Peyer's patch (tissue), 4 donors: Measurements from ENCODE around the gene FAM117A.

Experiments
- CTCF ChIP-seq, 6 experiments: fragments of 450-650 bp in 4 of 6; fragments of 200-600 bp in 2 of 6; sonication (generic) in 1 of 6; IDR thresholded peaks; one replicate each; pipeline ENCODE4 v1.5.1; 2017 to 2019; ENCODE audit warnings: antibody characterized with exemption in 6 of 6, mild to moderate bottlenecking in 3 of 6, moderate library complexity in 1 of 6
- POLR2A ChIP-seq, 2 donors: fragments of 450-650 bp; IDR thresholded peaks; one replicate each; pipeline ENCODE4 v1.5.1; 2017; ENCODE audit warnings: antibody characterized with exemption in 2 of 2, mild to moderate bottlenecking in 2 of 2, moderate library complexity in 2 of 2

GRCh38 chr17:49741009-49741691, 22.8 kb downstream of the FAM117A start:
- no peak for TF ChIP-seq CTCF (IDR thresholded peaks at IDR 0.05)
- TF ChIP-seq POLR2A (IDR thresholded peaks at IDR 0.05), result no peak
